Gastroesophageal sphincter (tissue), 4 donors: ENCODE results near the gene VWC2L. TPM values are rescaled to one million over a fixed set of nuclear protein-coding genes. Genes with fewer than 3 reads are reported as not detected.

Experiments
- ATAC-seq: fragments of 150-250 bp; one replicate; pipeline ENCODE4 v1.9.1; 2016; ENCODE audit warnings: mild to moderate bottlenecking, moderate library complexity
- H3K27ac ChIP-seq, 4 donors: fragments of 200-600 bp; sonication (generic) in 3 of 4; 1 replicate in 3 of 4; 2 replicates in 1 of 4; pipeline ENCODE4 v1.5.1; 2016 to 2019
- H3K27me3 ChIP-seq: fragments of 200-600 bp; sonication (generic); one replicate; pipeline ENCODE4 v1.5.1; 2019
- H3K36me3 ChIP-seq, 2 donors: fragments of 200-600 bp; sonication (generic); one replicate each; pipeline ENCODE4 v1.5.1; 2019; ENCODE audit warnings: control low read depth in 1 of 2
- H3K4me1 ChIP-seq, 3 donors: fragments of 200-600 bp; sonication (generic); 1 replicate in 2 of 3; 2 replicates in 1 of 3; pipeline ENCODE4 v1.5.1; 2016 to 2019; ENCODE audit warnings: control low read depth in 2 of 3
- H3K4me3 ChIP-seq, 2 donors: fragments of 200-600 bp; sonication (generic); one replicate each; pipeline ENCODE4 v1.5.1; 2019; ENCODE audit warnings: mild to moderate bottlenecking in 1 of 2, moderate library complexity in 1 of 2
- H3K9me3 ChIP-seq, 3 donors: fragments of 200-600 bp; sonication (generic); one replicate each; pipeline ENCODE4 v1.5.1; 2017 to 2019; ENCODE audit warnings: control low read depth in 2 of 3
- EP300 ChIP-seq: sonication (generic); formaldehyde crosslinking; IDR thresholded peaks from one replicate; pipeline ENCODE4 v1.6.1; 2017; ENCODE audit warnings: antibody characterized with exemption, mild to moderate bottlenecking
- POLR2A ChIP-seq, 2 donors: fragments of 450-650 bp; IDR thresholded peaks; one replicate each; pipeline ENCODE4 v1.6.1; 2017; ENCODE audit warnings: antibody characterized with exemption in 2 of 2, mild to moderate bottlenecking in 2 of 2, moderate library complexity in 1 of 2
- POLR2AphosphoS5 ChIP-seq: sonication (generic); formaldehyde crosslinking; IDR thresholded peaks from one replicate; pipeline ENCODE4 v1.6.1; 2017; ENCODE audit warnings: antibody characterized with exemption
- WGBS, 2 donors: methylation state at CpG; one replicate each; pipeline ENCODE4 v1.1.5; 2018; ENCODE audit warnings: low coverage in 1 of 2; 5-methylcytosine and 5-hydroxymethylcytosine counted together
- total RNA-seq, 4 donors: library from RNA; depleted of rRNA; stranded (reverse); fragments of >200 nt; gene quantifications; one replicate each; pipeline ENCODE4 v1.1.0, GENCODE V29; 2016
- TF ChIP-seq, protein P1 (sequence below), 4 experiments: fragments of 200-600 bp in 2 of 4; fragments of 450-650 bp in 2 of 4; sonication (generic) in 1 of 4; IDR thresholded peaks; one replicate each; pipeline ENCODE4 v1.5.1; 2017 to 2019; ENCODE audit warnings: antibody characterized with exemption in 4 of 4, mild to moderate bottlenecking in 2 of 4, moderate library complexity in 2 of 4

VWC2L gene
- total RNA-seq, 4 donors from 2014 or later, result 0.27 TPM; not detected in 3

DNA sequence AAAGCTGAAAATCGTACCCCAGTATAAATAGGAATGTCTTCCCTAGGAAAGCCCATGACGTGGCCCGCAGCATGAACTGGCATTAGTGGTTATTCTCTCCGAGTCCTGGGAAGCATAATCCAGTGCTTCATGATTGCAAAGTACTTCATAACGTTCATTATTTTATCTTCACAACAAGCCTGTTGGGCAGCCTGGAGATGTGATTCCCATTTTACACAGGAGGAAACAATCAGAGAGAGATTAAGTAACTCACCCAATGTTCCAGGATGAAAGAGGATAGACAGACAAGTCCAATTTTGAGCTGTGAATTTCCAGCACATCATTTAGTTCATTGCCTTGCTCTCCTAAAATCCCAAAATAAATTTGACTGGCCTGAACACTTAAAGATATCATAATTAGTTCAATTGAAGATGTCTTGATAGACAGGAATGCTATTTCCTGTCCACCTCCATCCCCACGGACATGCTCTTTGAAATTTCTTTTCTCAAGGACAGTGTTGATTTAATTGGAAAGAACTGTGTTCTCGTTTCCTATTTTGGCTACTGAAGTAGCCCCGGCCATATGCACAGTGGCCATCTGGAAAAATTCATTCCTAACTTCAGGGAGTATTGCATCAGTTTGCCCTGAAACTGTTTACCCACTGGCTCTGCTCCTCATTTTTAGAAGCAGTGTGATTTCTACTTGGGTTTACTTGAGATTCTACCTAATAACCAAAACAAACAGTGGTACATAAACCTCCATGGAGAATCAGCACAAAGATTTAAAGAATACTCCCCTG, 93.9 kb downstream of the VWC2L start:
- Histone ChIP-seq H3K9me3 (no peaks in the 10 kb centered on the region), H3K36me3 (no peaks in the 10 kb centered on the region), H3K27ac (no peak overlapping the region), H3K4me1 (no peaks in the 10 kb centered on the region), H3K4me3 (no peak overlapping the region), H3K27me3 (no peaks in the 10 kb centered on the region)
- no peak for ATAC-seq
- WGBS, 2 donors, result 50 to 72% methylated on average over 5 to 8 of the region's 8 CpGs
- no peak for TF ChIP-seq EP300
- TF ChIP-seq POLR2A (IDR thresholded peaks at IDR 0.05), result no peak
- TF ChIP-seq POLR2AphosphoS5, result no peak
- TF ChIP-seq, protein P1, sequence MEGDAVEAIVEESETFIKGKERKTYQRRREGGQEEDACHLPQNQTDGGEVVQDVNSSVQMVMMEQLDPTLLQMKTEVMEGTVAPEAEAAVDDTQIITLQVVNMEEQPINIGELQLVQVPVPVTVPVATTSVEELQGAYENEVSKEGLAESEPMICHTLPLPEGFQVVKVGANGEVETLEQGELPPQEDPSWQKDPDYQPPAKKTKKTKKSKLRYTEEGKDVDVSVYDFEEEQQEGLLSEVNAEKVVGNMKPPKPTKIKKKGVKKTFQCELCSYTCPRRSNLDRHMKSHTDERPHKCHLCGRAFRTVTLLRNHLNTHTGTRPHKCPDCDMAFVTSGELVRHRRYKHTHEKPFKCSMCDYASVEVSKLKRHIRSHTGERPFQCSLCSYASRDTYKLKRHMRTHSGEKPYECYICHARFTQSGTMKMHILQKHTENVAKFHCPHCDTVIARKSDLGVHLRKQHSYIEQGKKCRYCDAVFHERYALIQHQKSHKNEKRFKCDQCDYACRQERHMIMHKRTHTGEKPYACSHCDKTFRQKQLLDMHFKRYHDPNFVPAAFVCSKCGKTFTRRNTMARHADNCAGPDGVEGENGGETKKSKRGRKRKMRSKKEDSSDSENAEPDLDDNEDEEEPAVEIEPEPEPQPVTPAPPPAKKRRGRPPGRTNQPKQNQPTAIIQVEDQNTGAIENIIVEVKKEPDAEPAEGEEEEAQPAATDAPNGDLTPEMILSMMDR (IDR thresholded peaks at IDR 0.05), result no peak

GRCh38 chr2:214507032-214507431, 96.2 kb downstream of the VWC2L start:
- TF ChIP-seq POLR2AphosphoS5, result no peak
- TF ChIP-seq, protein P1 (IDR thresholded peaks at IDR 0.05), result no peak
- no peak for TF ChIP-seq EP300
- TF ChIP-seq POLR2A (IDR thresholded peaks at IDR 0.05), result no peak
- Histone ChIP-seq H3K4me3 (no peak overlapping the region), H3K36me3 (no peaks in the 10 kb centered on the region), H3K27ac (no peak overlapping the region), H3K9me3 (no peaks in the 10 kb centered on the region), H3K4me1 (no peaks in the 10 kb centered on the region), H3K27me3 (no peaks in the 10 kb centered on the region)
- ATAC-seq, result no peak

DNA sequence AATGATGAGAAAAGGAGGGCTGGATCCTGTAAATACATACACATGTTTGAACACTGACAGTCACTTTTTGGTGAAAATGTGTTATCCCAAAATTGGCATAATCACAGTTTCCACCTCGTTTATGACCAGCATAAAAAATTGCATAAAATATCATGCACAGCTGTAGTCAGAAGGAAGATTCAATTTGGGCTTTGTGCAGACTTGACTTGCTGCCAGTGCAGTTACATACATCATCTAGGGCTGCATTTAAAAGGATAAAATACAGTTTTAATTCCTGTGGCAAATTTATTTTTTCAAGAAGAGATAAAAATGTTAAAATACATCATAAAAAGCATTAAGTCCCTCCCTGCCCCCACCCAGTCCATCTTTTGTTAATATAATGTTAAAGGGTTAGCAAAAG, 103.8 kb downstream of the VWC2L start:
- Histone ChIP-seq H3K9me3 (no peaks in the 10 kb centered on the region), H3K27ac (no peak overlapping the region), H3K27me3 (no peaks in the 10 kb centered on the region), H3K4me3 (no peak overlapping the region), H3K36me3 (no peaks in the 10 kb centered on the region), H3K4me1 (no peaks in the 10 kb centered on the region)
- 19 to 25% methylated on average over 1 of the region's 1 CpG for WGBS, 2 donors
- no peak for ATAC-seq
- TF ChIP-seq POLR2A (IDR thresholded peaks at IDR 0.05) (no peak), POLR2AphosphoS5 (no peak), EP300 (no peak)
- TF ChIP-seq, protein P1 (IDR thresholded peaks at IDR 0.05), result no peak

- Histone ChIP-seq H3K4me3 (no peak overlapping the region), H3K9me3 (no peaks in the 10 kb centered on the region), H3K36me3 (no peaks in the 10 kb centered on the region), H3K4me1 (no peaks in the 10 kb centered on the region), H3K27me3 (no peaks in the 10 kb centered on the region), H3K27ac (no peak overlapping the region)
- ATAC-seq, result no peak
- TF ChIP-seq POLR2A (IDR thresholded peaks at IDR 0.05), result no peak
- no peak for TF ChIP-seq EP300
- TF ChIP-seq, protein P1 (IDR thresholded peaks at IDR 0.05), result no peak
- TF ChIP-seq POLR2AphosphoS5, result no peak
- 23% methylated on average over 4 of the region's 4 CpGs for WGBS, 2 donors
These were observed 104.3 kb downstream of the VWC2L start for GRCh38 chr2:214515111-214515510.

DNA sequence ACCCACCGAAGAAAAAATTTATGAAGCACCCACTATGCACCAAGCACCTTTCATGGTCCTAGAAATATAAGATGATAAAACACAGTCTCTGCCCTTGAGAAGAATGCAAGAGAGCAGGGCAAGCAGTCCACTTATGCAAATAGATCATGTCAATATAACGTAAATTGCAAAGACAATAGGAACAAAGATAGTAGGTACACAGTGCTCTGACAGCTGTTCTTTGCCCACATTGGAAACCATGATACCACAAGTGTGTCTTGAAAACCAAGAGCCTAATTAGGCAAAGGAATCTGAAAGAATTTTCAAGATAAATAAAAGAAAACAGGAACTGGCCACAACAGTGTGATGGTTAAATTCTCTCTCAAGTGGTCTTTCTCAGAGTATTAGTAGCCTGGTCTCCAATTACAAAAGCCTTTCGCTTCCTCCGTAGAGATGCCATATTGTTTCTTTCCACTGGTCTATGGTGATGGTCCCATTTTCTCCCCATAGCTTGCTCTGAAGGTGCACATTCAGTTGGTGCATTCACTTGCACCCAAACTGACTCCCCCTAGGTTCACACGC, 108.5 kb downstream of the VWC2L start:
- Histone ChIP-seq H3K4me1 (no peaks in the 10 kb centered on the region), H3K27ac (no peak overlapping the region), H3K27me3 (no peaks in the 10 kb centered on the region), H3K9me3 (no peaks in the 10 kb centered on the region), H3K36me3 (no peaks in the 10 kb centered on the region), H3K4me3 (no peak overlapping the region)
- ATAC-seq, result no peak
- TF ChIP-seq POLR2AphosphoS5 (no peak), POLR2A (IDR thresholded peaks at IDR 0.05) (no peak)
- 85 to 98% methylated on average over 5 of the region's 5 CpGs for WGBS, 2 donors
